ENCODE results near the gene GALT.

- no peak for TF ChIP-seq EZH2 (IDR thresholded peaks at IDR 0.05; ENCODE audit: borderline replicate concordance, low read depth, low read length, poor library complexity, severe bottlenecking)
- no peak for TF ChIP-seq CTCF (conservative IDR thresholded peaks at IDR 0.05; ENCODE audit: low read depth, low read length)
Observed at GRCh38 chr9:34688329-34689115, 42.0 kb downstream of the GALT start.

Measured in A673 (cell line).